Testis (tissue), 2 donors: ENCODE results near the gene HSPBP1.

Source experiments
- CTCF ChIP-seq, 3 experiments: fragments of 450-650 bp in 2 of 3; fragments of 200-600 bp in 1 of 3; sonication (generic) in 1 of 3; IDR thresholded peaks; one replicate each; pipeline ENCODE4 v1.5.1; 2016 to 2019; ENCODE audit warnings: antibody characterized with exemption in 3 of 3, mild to moderate bottlenecking in 2 of 3, moderate library complexity in 1 of 3
- POLR2A ChIP-seq: fragments of 450-650 bp; IDR thresholded peaks from one replicate; pipeline ENCODE4 v1.6.1; 2017; ENCODE audit warnings: antibody characterized with exemption, mild to moderate bottlenecking, moderate library complexity

GRCh38 chr19:55226273-55226672 lies 53.6 kb downstream of the HSPBP1 start:
- TF ChIP-seq CTCF (IDR thresholded peaks at IDR 0.05) (no peak), POLR2A (no peak)
